Measurements from ENCODE around the gene ALPG. TPM values are rescaled to one million over a fixed set of nuclear protein-coding genes. Genes with fewer than 3 reads are reported as not detected.

The ALPG gene
- total and polyA plus RNA-seq, 7 donors, result not detected

- ATAC-seq, result peak in 1 of 4 donors; percentile 47
- Histone ChIP-seq H3K36me3 (ENCODE audit: insufficient read depth in 1 of 2, low read depth in 1 of 2) (no peaks in the 10 kb centered on the region), H3K27me3 (ENCODE audit: insufficient read depth in 3 of 3, low read length in 2 of 3) (peaks cover 0 to 86% (median 14%) of the 10 kb centered on the region in 3 donors), H3K27ac (no peak overlapping the region), H3K4me1 (no peaks in the 10 kb centered on the region), H3K9me3 (no peaks in the 10 kb centered on the region), H3K4me3 (no peak overlapping the region)
- no peak for DNase-seq
- no peak for TF ChIP-seq CTCF (IDR thresholded peaks at IDR 0.05)
- 4 to 10% (median 10%) methylated on average over 65 to 75 of the region's 75 CpGs for WGBS, 3 donors
- intact Hi-C loops (cut with DNase I), result no loop called here
These were observed 19.7 kb upstream of the ALPG start for GRCh38 chr2:232386740-232387450.

- Histone ChIP-seq H3K36me3 (ENCODE audit: insufficient read depth in 1 of 2, low read depth in 1 of 2) (no peaks in the 10 kb centered on the region), H3K4me1 (no peaks in the 10 kb centered on the region), H3K4me3 (no peak overlapping the region), H3K9me3 (no peaks in the 10 kb centered on the region), H3K27ac (no peak overlapping the region), H3K27me3 (ENCODE audit: insufficient read depth in 3 of 3, low read length in 2 of 3) (peaks cover 0 to 78% (median 14%) of the 10 kb centered on the region in 3 donors)
- intact Hi-C loops (cut with DNase I), result no loop called here
- no peak for TF ChIP-seq CTCF (IDR thresholded peaks at IDR 0.05)
- ATAC-seq (no peak), DNase-seq (no peak)
- 3 to 6% (median 3%) methylated on average over 42 to 50 of the region's 50 CpGs for WGBS, 3 donors
These were observed 19.0 kb upstream of the ALPG start for GRCh38 chr2:232387451-232388171.

GRCh38 chr2:232388324-232388891 is 18.2 kb upstream of the ALPG start:
- H3K4me1 ChIP-seq, result no peaks in the 10 kb centered on the region
- H3K27me3 ChIP-seq (ENCODE audit: insufficient read depth in 3 of 3, low read length in 2 of 3), result peaks cover 0 to 70% (median 10%) of the 10 kb centered on the region in 3 donors
- no peak for DNase-seq
- no peaks in the 10 kb centered on the region for H3K9me3 ChIP-seq
- H3K4me3 ChIP-seq, result no peak overlapping the region
- H3K27ac ChIP-seq, result no peak overlapping the region
- intact Hi-C loops (cut with DNase I), result no loop called here
- H3K36me3 ChIP-seq (ENCODE audit: insufficient read depth in 1 of 2, low read depth in 1 of 2), result no peaks in the 10 kb centered on the region
- WGBS, 3 donors, result 6 to 14% (median 7%) methylated on average over 39 to 42 of the region's 42 CpGs
- ATAC-seq, result no peak
- TF ChIP-seq CTCF (IDR thresholded peaks at IDR 0.05), result no peak

- no peak for TF ChIP-seq CTCF (IDR thresholded peaks at IDR 0.05)
- no peaks in the 10 kb centered on the region for H3K9me3 ChIP-seq
- no peaks in the 10 kb centered on the region for H3K36me3 ChIP-seq (ENCODE audit: insufficient read depth in 1 of 2, low read depth in 1 of 2)
- H3K4me1 ChIP-seq, result no peaks in the 10 kb centered on the region
- H3K4me3 ChIP-seq, result no peak overlapping the region
- intact Hi-C loops (cut with DNase I), result no loop called here
- no peak for DNase-seq
- H3K27me3 ChIP-seq (ENCODE audit: insufficient read depth in 3 of 3, low read length in 2 of 3), result peaks cover 0 to 63% (median 8%) of the 10 kb centered on the region in 3 donors
- no peak overlapping the region for H3K27ac ChIP-seq
- 47 to 50% (median 47%) methylated on average over 6 of the region's 6 CpGs for WGBS, 3 donors
- ATAC-seq, result no peak
These were observed 17.3 kb upstream of the ALPG start for GRCh38 chr2:232389327-232389726.

All from psoas muscle (tissue), 8 donors.